NCI-H1930 (cell line): ENCODE measurements around the gene CFHR5.
"Not testable (repeated sequence)": the region's sequence is repeated elsewhere in the genome, so short reads cannot be mapped to it uniquely, and the experiment has no call there.

Experiments
- DNase-seq, 2 experiments: peaks; one replicate each; lab custom pipeline; 2025; lab: John Stamatoyannopoulos, UW

Gene CFHR5

DNA sequence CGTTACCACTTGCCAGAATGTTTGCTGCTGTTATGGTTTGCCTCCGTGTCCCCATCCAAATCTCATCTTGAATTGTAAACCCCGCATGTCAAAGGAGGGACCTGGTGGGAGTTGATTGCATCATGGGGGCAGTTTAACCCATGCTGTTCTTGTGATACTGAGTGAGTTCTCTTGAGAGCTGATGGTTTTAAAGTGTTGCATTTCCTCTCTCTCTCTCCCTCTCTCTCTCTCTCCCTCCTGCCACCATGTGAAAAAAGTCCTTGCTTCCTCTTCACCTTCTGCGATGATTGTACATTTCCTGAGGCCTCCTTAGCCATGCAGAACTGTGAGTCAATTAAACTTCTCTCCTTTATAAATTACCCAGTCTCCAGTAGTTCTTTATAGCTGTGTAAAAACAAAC lies 44.4 kb downstream of the CFHR5 start:
- DNase-seq, result no peak

- DNase-seq, result no peak
Measured at GRCh38 chr1:197024460-197024859, 47.1 kb downstream of the CFHR5 start.

- no peak for DNase-seq
Measured at GRCh38 chr1:197027359-197027758, 50.0 kb downstream of the CFHR5 start.

DNA sequence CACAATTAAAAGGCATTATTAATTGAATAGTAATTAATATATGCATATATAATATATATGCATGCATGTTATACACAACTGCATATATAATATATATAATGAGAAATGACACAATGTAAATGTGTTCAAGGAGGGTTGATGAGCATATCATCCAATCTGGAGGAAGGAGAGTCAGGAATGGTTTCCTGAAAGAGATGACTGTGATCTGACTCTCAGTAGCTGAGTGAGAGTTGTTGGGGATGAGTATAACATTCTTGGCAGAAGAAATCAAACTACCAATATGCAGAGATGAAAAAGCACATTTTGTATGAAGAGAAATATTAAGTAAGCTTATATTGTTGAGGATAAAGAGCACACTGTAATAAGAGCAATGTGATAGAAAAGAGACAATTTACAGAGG lies 52.4 kb downstream of the CFHR5 start:
- no peak for DNase-seq

- DNase-seq, result not testable (repeated sequence)
Measured at GRCh38 chr1:197034631-197035339, 57.4 kb downstream of the CFHR5 start.

DNA sequence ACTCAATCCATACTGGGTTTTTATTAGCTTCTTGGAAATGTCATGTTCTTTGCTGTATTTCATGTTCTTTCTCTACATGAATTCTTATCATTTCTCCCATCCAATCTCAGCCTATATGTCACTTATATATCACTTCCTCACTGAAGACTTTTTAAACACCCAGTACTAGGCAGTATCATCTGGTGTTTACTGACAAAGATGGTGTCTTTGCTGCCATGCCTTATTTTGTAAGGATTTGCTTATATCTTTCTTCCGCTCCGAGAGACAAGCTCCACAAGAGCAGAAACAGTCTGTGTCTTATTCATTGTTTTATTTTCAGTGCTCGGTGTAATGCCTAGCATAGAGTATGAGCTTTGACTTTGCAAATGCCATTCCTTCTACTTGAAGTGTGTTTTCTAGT lies 59.5 kb downstream of the CFHR5 start:
- no peak for DNase-seq

- DNase-seq, result no peak
Measured at GRCh38 chr1:197041486-197042353, 64.4 kb downstream of the CFHR5 start.

DNA sequence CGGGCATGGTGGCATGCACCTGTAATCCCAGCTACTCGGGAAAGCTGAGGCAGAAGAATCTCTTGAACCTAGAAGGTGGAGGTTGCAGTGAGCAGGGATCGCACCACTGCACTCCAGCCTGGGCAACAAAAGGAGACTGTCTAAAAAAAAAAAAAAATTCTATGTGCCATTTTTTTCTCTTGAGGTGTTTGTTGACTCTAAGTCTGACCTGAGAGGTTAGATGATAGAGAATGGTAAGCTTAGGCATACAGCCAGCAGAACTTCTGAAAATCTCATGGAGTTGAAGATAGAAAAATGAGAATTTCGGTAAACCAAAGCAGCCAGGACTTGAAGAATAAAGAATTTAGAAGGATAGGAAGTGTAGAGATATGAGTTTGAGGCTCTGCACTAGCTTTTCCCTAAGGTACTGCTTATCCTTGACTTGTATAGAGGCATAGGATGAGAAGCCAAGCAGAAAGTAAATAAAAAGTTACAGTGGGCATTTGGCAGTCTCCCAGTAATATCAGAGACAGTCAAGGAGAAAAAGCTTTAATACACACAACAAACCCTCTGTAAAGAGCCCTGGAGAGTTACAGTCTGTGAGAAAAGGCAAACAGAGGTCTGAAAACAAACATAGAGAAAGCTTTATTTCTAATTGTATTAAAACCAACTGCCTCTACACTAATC lies 65.5 kb downstream of the CFHR5 start:
- DNase-seq, result peak in 1 of 2 experiments; percentile 6

DNA sequence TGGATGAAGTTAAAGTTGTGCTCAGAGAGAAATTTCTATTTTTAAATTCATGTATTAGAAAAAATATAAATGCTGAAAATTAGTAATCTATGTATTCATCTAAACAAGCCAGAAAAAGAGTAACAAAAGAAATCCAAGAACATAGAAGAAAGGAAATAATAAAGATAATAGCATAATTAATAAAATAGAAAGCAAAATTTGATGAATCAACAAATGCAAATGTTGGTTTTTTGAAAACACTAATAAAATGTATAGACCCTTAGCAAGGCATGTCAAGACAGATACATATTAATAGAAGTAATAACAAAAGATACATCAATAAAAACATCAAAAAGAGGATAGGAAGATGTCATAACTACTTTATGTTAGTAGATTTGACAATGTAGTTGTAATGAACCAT lies 71.7 kb downstream of the CFHR5 start:
- no peak for DNase-seq
